Sigmoid colon (tissue), 7 donors: ENCODE measurements around the gene SOCS7. TPM values are rescaled to one million over a fixed set of nuclear protein-coding genes. Genes with fewer than 3 reads are reported as not detected.

Experiments
- DNase-seq: peaks from one replicate; pipeline ENCODE4 v3.0.0-alpha.2; 2019
- H3K27ac ChIP-seq, 4 donors: fragments of 200-600 bp; sonication (generic); one replicate each; pipeline ENCODE4 v1.5.1; 2016 to 2019; ENCODE audit warnings: mild to moderate bottlenecking in 1 of 4
- H3K27me3 ChIP-seq, 3 donors: fragments of 200-600 bp; sonication (generic); one replicate each; pipeline ENCODE4 v1.5.1; 2019; ENCODE audit warnings: mild to moderate bottlenecking in 1 of 3
- H3K36me3 ChIP-seq, 4 donors: fragments of 200-600 bp; sonication (generic); one replicate each; pipeline ENCODE4 v1.5.1; 2016 to 2019
- H3K4me1 ChIP-seq, 4 donors: fragments of 200-600 bp; sonication (generic); one replicate each; pipeline ENCODE4 v1.5.1; 2017 to 2019
- H3K4me3 ChIP-seq, 4 donors: fragments of 200-600 bp; sonication (generic); one replicate each; pipeline ENCODE4 v1.5.1; 2017 to 2019; ENCODE audit warnings: mild to moderate bottlenecking in 2 of 4, moderate library complexity in 1 of 4
- H3K9me3 ChIP-seq, 4 donors: fragments of 200-600 bp in 3 of 4; sonication (generic) in 3 of 4; one replicate each; pipeline versions ENCODE4 v1.5.1 to v1.6.1; 2013 to 2019
- CTCF ChIP-seq, 4 experiments: fragments of 450-650 bp in 3 of 4; fragments of 200-600 bp in 1 of 4; IDR thresholded peaks; one replicate each; pipeline ENCODE4 v1.5.1; 2016 to 2019; ENCODE audit warnings: antibody characterized with exemption in 4 of 4, mild to moderate bottlenecking in 3 of 4, moderate library complexity in 2 of 4
- EP300 ChIP-seq, 4 donors: sonication (generic); formaldehyde crosslinking; IDR thresholded peaks; one replicate each; pipeline ENCODE4 v1.6.1; 2017; ENCODE audit warnings: antibody characterized with exemption in 4 of 4
- POLR2A ChIP-seq, 2 donors: fragments of 450-650 bp; IDR thresholded peaks; one replicate each; pipeline ENCODE4 v1.6.1; 2016; ENCODE audit warnings: antibody characterized with exemption in 2 of 2, mild to moderate bottlenecking in 2 of 2, moderate library complexity in 2 of 2
- POLR2AphosphoS5 ChIP-seq, 4 donors: sonication (generic); formaldehyde crosslinking; IDR thresholded peaks; one replicate each; pipeline ENCODE4 v1.6.1; 2017; ENCODE audit warnings: antibody characterized with exemption in 4 of 4
- WGBS, 2 donors: extraction: QIAGEN DNeasy Blood & Tissue Kit; methylation state at CpG; one replicate each; pipeline ENCODE4 v1.1.7; 2013; 5-methylcytosine and 5-hydroxymethylcytosine counted together
- intact Hi-C: fragments of 100-400 bp; cut with DNase I; formaldehyde crosslinking; loops from one replicate; pipeline ENCODE4 v1.15.1; 2023
- polyA plus RNA-seq, 3 donors: library from polyadenylated mRNA; stranded (reverse); fragments of 200-250 nt; gene quantifications; one replicate each; pipeline ENCODE4 v1.2.3, GENCODE V29; 2013
- total RNA-seq, 4 donors: library from RNA; depleted of rRNA; stranded (reverse); fragments of >200 nt; gene quantifications; one replicate each; pipeline ENCODE4 v1.1.0, GENCODE V29; 2016
- donor health status: healthy with polysubstance abuse.
- donor health status: Bipolar disorder and iron deficiency.
- donor health status: healthy.

SOCS7 gene
- total and polyA plus RNA-seq, 7 donors: 1.2 to 20.2 (median 13.9) TPM

- 88 to 93% methylated on average over 6 of the region's 6 CpGs for WGBS, 2 donors
- no peak for TF ChIP-seq CTCF (IDR thresholded peaks at IDR 0.05)
- no peak for TF ChIP-seq POLR2A (IDR thresholded peaks at IDR 0.05)
- TF ChIP-seq EP300 (IDR thresholded peaks at IDR 0.05): no peak
- no peak for TF ChIP-seq POLR2AphosphoS5 (IDR thresholded peaks at IDR 0.05)
- intact Hi-C loops: no loop called here
Observed at GRCh38 chr17:38452719-38453118, 101.1 kb downstream of the SOCS7 start.

DNA sequence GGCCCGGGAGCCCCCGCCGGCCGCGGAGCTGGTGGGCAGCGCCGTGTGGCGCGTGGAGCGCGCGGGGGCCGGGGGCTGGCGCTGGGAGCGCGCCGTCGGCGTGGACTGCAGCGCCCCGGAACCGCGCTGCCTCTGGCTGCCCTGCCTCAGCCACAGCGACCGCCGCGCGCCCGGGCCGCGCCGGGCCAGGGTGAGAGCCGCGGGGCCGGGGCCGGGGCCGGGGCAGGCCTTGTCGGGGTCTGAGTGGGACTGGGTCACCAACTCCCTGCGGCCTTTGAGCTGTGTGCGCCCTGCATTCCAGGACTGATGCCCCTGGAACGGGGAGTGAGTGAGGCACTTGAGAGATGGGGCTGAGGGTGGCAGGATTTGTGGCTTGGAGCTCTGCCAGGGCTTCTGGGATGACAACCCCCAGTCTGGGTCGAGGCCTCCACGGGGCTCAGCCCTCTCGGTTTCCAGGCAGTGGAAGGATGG is 102.3 kb downstream of the SOCS7 start:
- DNase-seq: no peak
- Histone ChIP-seq H3K27ac (peak overlapping the region; percentile 81 to 92 (median 87)), H3K36me3 (peaks cover 0 to 12% (median 5%) of the 10 kb centered on the region in 4 donors), H3K4me3 (peak overlapping the region; percentile 21 to 48 (median 42)), H3K9me3 (no peaks in the 10 kb centered on the region), H3K4me1 (peaks cover 0 to 86% (median 72%) of the 10 kb centered on the region in 4 donors), H3K27me3 (no peaks in the 10 kb centered on the region)
- intact Hi-C loops: no loop called here
- TF ChIP-seq POLR2A (IDR thresholded peaks at IDR 0.05) (no peak), POLR2AphosphoS5 (IDR thresholded peaks at IDR 0.05) (no peak), CTCF (IDR thresholded peaks at IDR 0.05) (no peak), EP300 (IDR thresholded peaks at IDR 0.05) (no peak)
- WGBS, 2 donors: 3 to 5% methylated on average over 44 of the region's 44 CpGs

More at GRCh38 chr17:38452719-38453118, 101.1 kb downstream of the SOCS7 start:
- H3K4me1 ChIP-seq: peaks cover 0 to 94% (median 76%) of the 10 kb centered on the region in 4 donors
- peak overlapping the region; percentile 74 to 92 (median 80) for H3K27ac ChIP-seq
- no peaks in the 10 kb centered on the region for H3K36me3 ChIP-seq
- DNase-seq: no peak
- H3K4me3 ChIP-seq: peak overlapping the region in 1 of 4 donors; percentile 38
- no peaks in the 10 kb centered on the region for H3K27me3 ChIP-seq
- H3K9me3 ChIP-seq: no peaks in the 10 kb centered on the region

GRCh38 chr17:38454532-38454931 is 102.9 kb downstream of the SOCS7 start:
- Histone ChIP-seq H3K9me3 (no peaks in the 10 kb centered on the region), H3K36me3 (peaks cover 0 to 17% (median 10%) of the 10 kb centered on the region in 4 donors), H3K4me1 (peaks cover 0 to 80% (median 66%) of the 10 kb centered on the region in 4 donors), H3K27ac (peak overlapping the region; percentile 81 to 92 (median 87)), H3K4me3 (peak overlapping the region; percentile 21 to 48 (median 42)), H3K27me3 (no peaks in the 10 kb centered on the region)
- WGBS, 2 donors: 31 to 59% methylated on average over 12 of the region's 12 CpGs
- intact Hi-C loops: no loop called here
- DNase-seq: peak; percentile 96
- TF ChIP-seq CTCF (IDR thresholded peaks at IDR 0.05) (no peak), POLR2A (IDR thresholded peaks at IDR 0.05) (no peak), EP300 (IDR thresholded peaks at IDR 0.05) (peak in 2 of 4 donors; percentile 13 to 49), POLR2AphosphoS5 (IDR thresholded peaks at IDR 0.05) (peak; percentile 42 to 78 (median 68))

Other genes with a start within 250 kb of the SOCS7 start
- gene TBC1D3E, start 223.9 kb upstream of the SOCS7 start, total RNA-seq: not detected
- gene TBC1D3E, start 223.9 kb upstream of the SOCS7 start, polyA plus RNA-seq: not detected
- gene TBC1D3, start 159.3 kb upstream of the SOCS7 start, total RNA-seq: not detected
- gene TBC1D3, start 159.3 kb upstream of the SOCS7 start, polyA plus RNA-seq: not detected
- gene MRPL45, start 54.7 kb upstream of the SOCS7 start, total RNA-seq: 10 to 100 TPM; 31.2 to 41.0 (median 33.6) TPM
- gene MRPL45, start 54.7 kb upstream of the SOCS7 start, polyA plus RNA-seq: 10 to 100 TPM; 35.8 to 38.1 (median 37.2) TPM
- gene GPR179, start 7.9 kb upstream of the SOCS7 start, total RNA-seq: under 1 TPM in 2 of 4 donors, not detected in 2; under 0.01 to 0.36 TPM
- under 1 TPM in 1 of 3 donors, not detected in 2; 0.09 TPM for gene GPR179, start 7.9 kb upstream of the SOCS7 start, polyA plus RNA-seq
- gene ARHGAP23, start 76.6 kb downstream of the SOCS7 start, total RNA-seq: 10 to 100 TPM; 11.2 to 42.1 (median 28.5) TPM
- 1 to 10 TPM in 2 of 3 donors, under 1 TPM in 1; 0.69 to 9.8 (median 3.0) TPM for gene ARHGAP23, start 76.6 kb downstream of the SOCS7 start, polyA plus RNA-seq